Measurements from ENCODE around the gene SLC30A3. TPM values are rescaled to one million over a fixed set of nuclear protein-coding genes. Genes with fewer than 3 reads are reported as not detected.

The SLC30A3 gene
- total and polyA plus RNA-seq, 2 of the 13 experiments (the other 11 are each of a cell fraction or from before 2014, with no cell fraction given), result 0.38 to 0.79 TPM

DNA sequence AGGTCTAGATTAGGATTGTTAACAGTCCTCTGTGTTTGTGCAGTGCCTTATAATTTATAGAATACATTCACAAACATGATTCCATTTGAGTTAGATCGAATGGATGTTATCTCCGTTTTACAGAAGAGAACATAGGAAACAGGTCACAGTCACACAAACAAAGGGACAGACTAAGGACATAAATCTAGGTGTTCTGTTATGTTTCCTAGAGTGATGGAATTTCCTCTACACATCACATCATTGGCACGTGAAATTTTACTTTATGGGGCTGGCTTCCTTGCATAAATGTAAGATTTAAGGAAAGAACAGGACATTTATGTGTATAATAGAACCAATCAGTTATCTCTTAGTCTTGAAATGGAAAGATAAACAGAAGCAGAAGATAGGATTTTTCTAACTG lies 25.8 kb upstream of the SLC30A3 start (continued):
- TF ChIP-seq ZNF33A (CRISPR knock-in tag; IDR thresholded peaks at IDR 0.05; ENCODE audit: borderline replicate concordance) (no peak), ZSCAN5A (CRISPR knock-in tag; IDR thresholded peaks at IDR 0.05; ENCODE audit: borderline replicate concordance) (no peak), NFKBIZ (CRISPR knock-in tag; IDR thresholded peaks at IDR 0.05) (no peak), NR2F2 (IDR thresholded peaks at IDR 0.05; ENCODE audit: borderline replicate concordance, low read depth) (no peak), ZNF761 (CRISPR knock-in tag; conservative IDR thresholded peaks at IDR 0.05) (no peak), ZNF792 (CRISPR knock-in tag; IDR thresholded peaks at IDR 0.05) (no peak), ZNF446 (CRISPR knock-in tag; IDR thresholded peaks at IDR 0.05) (no peak), ZFP62 (CRISPR knock-in tag; IDR thresholded peaks at IDR 0.05) (no peak)

DNA sequence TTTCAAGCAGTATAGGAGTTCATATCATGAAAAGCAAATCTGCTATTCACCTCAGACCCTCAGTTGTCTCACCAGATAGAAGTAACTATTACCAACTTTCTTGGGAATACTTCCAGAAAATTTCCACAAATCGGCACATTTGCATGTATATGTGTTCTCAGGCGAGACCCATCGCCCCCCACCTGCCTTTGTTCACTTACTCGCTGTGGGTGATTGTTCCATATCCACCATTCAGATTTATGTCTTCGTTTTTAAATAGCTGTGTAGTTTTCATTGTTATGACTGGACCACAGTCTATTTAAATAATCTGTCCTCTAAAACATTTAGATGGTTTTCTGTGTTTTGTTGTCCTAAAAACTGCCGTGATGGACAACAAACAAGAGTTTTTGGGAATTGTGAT lies 22.6 kb upstream of the SLC30A3 start:
- WGBS (ENCODE audit: low lambda C conversion rate), result 58% methylated on average over 6 of the region's 6 CpGs
- H3K4me1 ChIP-seq (ENCODE audit: insufficient read depth, low read length), result peaks cover 53% of the 10 kb centered on the region
- in situ Hi-C loops (cut with HindIII; ENCODE audit: extremely low pct_ligation_motif_present, low pct_unique_long_range_greater_than_20kb), result loop anchor here (10.0 kb wide), 1 partner anchor 321 kb away; no protein-coding TSS in a partner anchor
- no peak for TF ChIP-seq ZNF562 (CRISPR knock-in tag; IDR thresholded peaks at IDR 0.05; ENCODE audit: borderline replicate concordance)
- TF ChIP-seq ZNF263 (CRISPR knock-in tag; IDR thresholded peaks at IDR 0.05), result no peak
- TF ChIP-seq ZKSCAN5 (CRISPR knock-in tag; IDR thresholded peaks at IDR 0.05), result no peak
- TF ChIP-seq ZBTB3 (CRISPR knock-in tag; IDR thresholded peaks at IDR 0.05; ENCODE audit: borderline replicate concordance, low read depth), result no peak
- no peak for TF ChIP-seq ZFYVE20 (CRISPR knock-in tag; IDR thresholded peaks at IDR 0.05; ENCODE audit: borderline replicate concordance, low read depth)
- TF ChIP-seq, protein P1, sequence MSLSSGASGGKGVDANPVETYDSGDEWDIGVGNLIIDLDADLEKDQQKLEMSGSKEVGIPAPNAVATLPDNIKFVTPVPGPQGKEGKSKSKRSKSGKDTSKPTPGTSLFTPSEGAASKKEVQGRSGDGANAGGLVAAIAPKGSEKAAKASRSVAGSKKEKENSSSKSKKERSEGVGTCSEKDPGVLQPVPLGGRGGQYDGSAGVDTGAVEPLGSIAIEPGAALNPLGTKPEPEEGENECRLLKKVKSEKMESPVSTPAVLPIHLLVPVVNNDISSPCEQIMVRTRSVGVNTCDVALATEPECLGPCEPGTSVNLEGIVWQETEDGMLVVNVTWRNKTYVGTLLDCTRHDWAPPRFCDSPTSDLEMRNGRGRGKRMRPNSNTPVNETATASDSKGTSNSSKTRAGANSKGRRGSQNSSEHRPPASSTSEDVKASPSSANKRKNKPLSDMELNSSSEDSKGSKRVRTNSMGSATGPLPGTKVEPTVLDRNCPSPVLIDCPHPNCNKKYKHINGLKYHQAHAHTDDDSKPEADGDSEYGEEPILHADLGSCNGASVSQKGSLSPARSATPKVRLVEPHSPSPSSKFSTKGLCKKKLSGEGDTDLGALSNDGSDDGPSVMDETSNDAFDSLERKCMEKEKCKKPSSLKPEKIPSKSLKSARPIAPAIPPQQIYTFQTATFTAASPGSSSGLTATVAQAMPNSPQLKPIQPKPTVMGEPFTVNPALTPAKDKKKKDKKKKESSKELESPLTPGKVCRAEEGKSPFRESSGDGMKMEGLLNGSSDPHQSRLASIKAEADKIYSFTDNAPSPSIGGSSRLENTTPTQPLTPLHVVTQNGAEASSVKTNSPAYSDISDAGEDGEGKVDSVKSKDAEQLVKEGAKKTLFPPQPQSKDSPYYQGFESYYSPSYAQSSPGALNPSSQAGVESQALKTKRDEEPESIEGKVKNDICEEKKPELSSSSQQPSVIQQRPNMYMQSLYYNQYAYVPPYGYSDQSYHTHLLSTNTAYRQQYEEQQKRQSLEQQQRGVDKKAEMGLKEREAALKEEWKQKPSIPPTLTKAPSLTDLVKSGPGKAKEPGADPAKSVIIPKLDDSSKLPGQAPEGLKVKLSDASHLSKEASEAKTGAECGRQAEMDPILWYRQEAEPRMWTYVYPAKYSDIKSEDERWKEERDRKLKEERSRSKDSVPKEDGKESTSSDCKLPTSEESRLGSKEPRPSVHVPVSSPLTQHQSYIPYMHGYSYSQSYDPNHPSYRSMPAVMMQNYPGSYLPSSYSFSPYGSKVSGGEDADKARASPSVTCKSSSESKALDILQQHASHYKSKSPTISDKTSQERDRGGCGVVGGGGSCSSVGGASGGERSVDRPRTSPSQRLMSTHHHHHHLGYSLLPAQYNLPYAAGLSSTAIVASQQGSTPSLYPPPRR (CRISPR knock-in tag; IDR thresholded peaks at IDR 0.05; ENCODE audit: borderline replicate concordance), result no peak
- TF ChIP-seq GLMP (CRISPR knock-in tag; IDR thresholded peaks at IDR 0.05; ENCODE audit: borderline replicate concordance), result no peak

More for the DNA sequence above, 22.6 kb upstream of the SLC30A3 start:
- POLR2A ChIA-PET, result no interaction called here
- DNase-seq (ENCODE audit: low spot score) (no peak), FAIRE-seq (no peak), ATAC-seq (no peak)
- H3K4me3 ChIP-seq (replicated peaks in 1 of 3; ENCODE audit: insufficient read depth in 1 of 3, low read depth in 2 of 3, low read length in 3 of 3), result no peak overlapping the region
- H3K79me2 ChIP-seq (ENCODE audit: insufficient read depth, low read length), result no peaks in the 10 kb centered on the region
- no peaks in the 10 kb centered on the region for H4K20me1 ChIP-seq (ENCODE audit: insufficient read depth, low read length)
- H3K27ac ChIP-seq (ENCODE audit: extremely low read length, insufficient read depth, low read length), result no peak overlapping the region
- intact Hi-C loops (cut with micrococcal nuclease; ENCODE audit: unreplicated experiment), result no loop called here
- peaks cover 0 to 8% of the 10 kb centered on the region in 2 experiments; a peak in 2 of 5 replicates for H3K27me3 ChIP-seq (ENCODE audit: control insufficient read depth in 1 of 2, insufficient read depth in 2 of 2, low read length in 2 of 2)
- CTCF ChIA-PET (ENCODE audit: low intra/inter-chr PET ratio, low total read pairs), result no interaction called here
- no peak overlapping the region for H3K4me2 ChIP-seq (ENCODE audit: low read depth, low read length)
- no peak overlapping the region for H2AFZ ChIP-seq (ENCODE audit: low read length)
- H3K36me3 ChIP-seq (replicated peaks in 1 of 2; ENCODE audit: control insufficient read depth in 1 of 2, insufficient read depth in 2 of 2, low read length in 2 of 2), result no peaks in the 10 kb centered on the region
- H3K9ac ChIP-seq (ENCODE audit: insufficient read depth, low read depth, low read length), result no peak overlapping the region
- H3K9me3 ChIP-seq (ENCODE audit: low read length), result no peaks in the 10 kb centered on the region
- no TSS peak for BruUV-seq (replicated peaks)
